ENCODE results near the gene GLYAT.
"Not testable (repeated sequence)": the region's sequence is repeated elsewhere in the genome, so short reads cannot be mapped to it uniquely, and the experiment has no call there.

Gene GLYAT

GRCh38 chr11:58742981-58743880 is 11.5 kb upstream of the GLYAT start:
- DNase-seq, result no peak

- DNase-seq, result no peak
Measured at GRCh38 chr11:58742140-58742539, 10.4 kb upstream of the GLYAT start.

GRCh38 chr11:58741127-58741526 is 9.4 kb upstream of the GLYAT start:
- DNase-seq, result no peak

- no peak for DNase-seq
Measured at GRCh38 chr11:58740447-58740846, 8.7 kb upstream of the GLYAT start.

GRCh38 chr11:58739725-58740430 is 8.1 kb upstream of the GLYAT start:
- peak; percentile 4 for DNase-seq

GRCh38 chr11:58734681-58735490 is 3.1 kb upstream of the GLYAT start:
- no peak for DNase-seq

GRCh38 chr11:58730507-58731089 is 1.1 kb downstream of the GLYAT start:
- DNase-seq, result no peak

- DNase-seq, result no peak
Measured at GRCh38 chr11:58727415-58727797, 4.3 kb downstream of the GLYAT start.

- no peak for DNase-seq
Measured at GRCh38 chr11:58726737-58727414, 4.9 kb downstream of the GLYAT start.

- no peak for DNase-seq
Measured at GRCh38 chr11:58719406-58720117, 12.2 kb downstream of the GLYAT start.

- DNase-seq, result no peak
Measured at GRCh38 chr11:58712531-58712930, 19.2 kb downstream of the GLYAT start.

GRCh38 chr11:58711832-58712231 is 19.9 kb downstream of the GLYAT start:
- no peak for DNase-seq

- DNase-seq, result no peak
Measured at GRCh38 chr11:58707767-58708166, 24.0 kb downstream of the GLYAT start.

- not testable (repeated sequence) for DNase-seq
Measured at GRCh38 chr11:58696825-58697224, 34.9 kb downstream of the GLYAT start.

- no peak for DNase-seq
Measured at GRCh38 chr11:58693026-58693425, 38.7 kb downstream of the GLYAT start.

- DNase-seq, result no peak
Measured at GRCh38 chr11:58691675-58692074, 40.1 kb downstream of the GLYAT start.

GRCh38 chr11:58688789-58689503 is 42.8 kb downstream of the GLYAT start:
- DNase-seq, result peak; percentile 19

- DNase-seq, result no peak
Measured at GRCh38 chr11:58685973-58686722, 45.6 kb downstream of the GLYAT start.

GRCh38 chr11:58682660-58683059 is 49.1 kb downstream of the GLYAT start:
- not testable (repeated sequence) for DNase-seq

GRCh38 chr11:58677536-58677935 is 54.2 kb downstream of the GLYAT start:
- not testable (repeated sequence) for DNase-seq

Data from fibroblast of upper back skin (primary cell).